ENCODE data around the gene COL1A1.
A peak's percentile ranks its signal among the peaks of the same experiment; 100 is the strongest.

Gene COL1A1

DNA sequence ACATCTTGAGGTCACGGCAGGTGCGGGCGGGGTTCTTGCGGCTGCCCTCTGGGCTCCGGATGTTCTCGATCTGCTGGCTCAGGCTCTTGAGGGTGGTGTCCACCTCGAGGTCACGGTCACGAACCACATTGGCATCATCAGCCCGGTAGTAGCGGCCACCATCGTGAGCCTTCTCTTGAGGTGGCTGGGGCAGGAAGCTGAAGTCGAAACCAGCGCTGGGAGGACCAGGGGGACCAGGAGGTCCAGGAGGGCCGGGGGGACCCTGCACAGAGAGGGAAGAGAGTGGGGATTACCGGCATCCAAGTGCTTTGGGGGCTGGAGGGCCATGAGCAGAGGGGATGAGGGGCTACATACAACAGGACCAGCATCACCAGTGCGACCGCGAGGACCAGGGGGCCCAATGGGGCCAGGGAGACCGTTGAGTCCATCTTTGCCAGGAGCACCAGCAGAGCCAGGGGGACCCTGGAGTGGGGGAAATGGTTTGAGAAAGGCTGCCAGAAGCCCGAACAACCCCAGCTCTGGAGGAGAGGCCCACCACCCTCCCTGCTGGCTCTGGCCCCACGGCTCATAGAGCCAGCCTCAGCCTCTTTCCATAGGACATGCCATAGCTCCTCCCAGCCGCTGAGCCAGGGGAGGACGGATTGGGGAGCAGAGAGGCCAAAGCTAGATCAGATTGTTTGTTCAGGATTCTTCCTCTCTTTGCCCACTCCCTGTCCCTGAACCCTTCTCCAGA lies 14.6 kb downstream of the COL1A1 start:
- DNase-seq, result no peak

DNA sequence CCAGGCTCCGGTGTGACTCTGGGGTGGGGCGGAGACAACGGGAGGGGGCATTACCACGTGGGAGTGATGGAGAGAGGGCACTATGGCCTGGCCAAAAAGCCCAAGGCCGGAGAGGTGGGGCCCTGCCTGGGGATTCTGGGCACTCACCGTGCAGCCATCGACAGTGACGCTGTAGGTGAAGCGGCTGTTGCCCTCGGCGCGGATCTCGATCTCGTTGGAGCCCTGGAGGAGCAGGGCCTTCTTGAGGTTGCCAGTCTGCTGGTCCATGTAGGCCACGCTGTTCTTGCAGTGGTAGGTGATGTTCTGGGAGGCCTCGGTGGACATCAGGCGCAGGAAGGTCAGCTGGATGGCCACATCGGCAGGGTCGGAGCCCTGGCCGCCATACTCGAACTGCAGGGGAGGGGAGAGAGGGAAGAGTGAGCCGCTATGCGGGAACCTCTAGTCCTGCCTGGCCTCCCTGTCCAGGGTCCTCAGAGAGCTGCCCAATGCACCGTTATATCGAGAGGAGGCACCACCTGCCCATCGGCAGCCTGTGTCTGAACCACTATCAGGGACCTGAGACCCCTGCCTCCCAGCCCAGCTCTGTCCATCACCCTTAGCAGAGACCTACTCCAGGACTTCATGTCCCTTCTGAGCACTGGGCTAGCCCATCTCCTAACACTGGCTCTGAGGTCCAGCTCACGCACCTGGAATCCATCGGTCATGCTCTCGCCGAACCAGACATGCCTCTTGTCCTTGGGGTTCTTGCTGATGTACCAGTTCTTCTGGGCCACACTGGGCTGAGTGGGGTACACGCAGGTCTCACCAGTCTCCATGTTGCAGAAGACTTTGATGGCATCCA lies 15.6 kb downstream of the COL1A1 start:
- DNase-seq, result no peak

DNA sequence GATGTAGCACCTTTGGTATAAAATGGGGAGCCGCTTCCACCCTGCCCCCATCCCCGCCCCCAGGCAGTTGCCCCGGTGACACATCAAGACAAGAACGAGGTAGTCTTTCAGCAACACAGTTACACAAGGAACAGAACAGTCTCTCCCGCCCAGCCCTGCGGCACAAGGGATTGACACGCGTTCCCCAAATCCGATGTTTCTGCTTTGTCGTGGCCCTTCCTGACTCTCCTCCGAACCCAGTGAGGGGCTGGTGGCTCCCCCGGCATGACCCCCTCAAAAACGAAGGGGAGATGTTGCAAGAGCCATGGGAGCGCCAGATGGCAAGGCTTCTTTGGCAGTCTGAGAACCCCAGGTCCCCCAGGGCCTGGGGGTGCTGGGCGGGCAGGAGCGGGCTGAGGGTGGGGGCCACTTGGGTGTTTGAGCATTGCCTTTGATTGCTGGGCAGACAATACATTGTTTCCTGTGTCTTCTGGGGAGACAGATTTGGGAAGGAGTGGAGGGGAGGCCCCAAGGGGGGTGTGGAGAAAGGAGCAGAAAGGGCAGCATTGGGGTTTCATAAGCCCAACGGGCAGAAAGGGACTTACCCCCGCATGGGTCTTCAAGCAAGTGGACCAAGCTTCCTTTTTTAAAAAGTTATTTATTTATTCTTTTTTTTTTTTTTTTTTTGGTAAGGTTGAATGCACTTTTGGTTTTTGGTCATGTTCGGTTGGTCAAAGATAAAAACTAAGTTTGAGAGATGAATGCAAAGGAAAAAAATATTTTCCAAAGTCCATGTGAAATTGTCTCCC lies 16.6 kb downstream of the COL1A1 start:
- no peak for DNase-seq

DNA sequence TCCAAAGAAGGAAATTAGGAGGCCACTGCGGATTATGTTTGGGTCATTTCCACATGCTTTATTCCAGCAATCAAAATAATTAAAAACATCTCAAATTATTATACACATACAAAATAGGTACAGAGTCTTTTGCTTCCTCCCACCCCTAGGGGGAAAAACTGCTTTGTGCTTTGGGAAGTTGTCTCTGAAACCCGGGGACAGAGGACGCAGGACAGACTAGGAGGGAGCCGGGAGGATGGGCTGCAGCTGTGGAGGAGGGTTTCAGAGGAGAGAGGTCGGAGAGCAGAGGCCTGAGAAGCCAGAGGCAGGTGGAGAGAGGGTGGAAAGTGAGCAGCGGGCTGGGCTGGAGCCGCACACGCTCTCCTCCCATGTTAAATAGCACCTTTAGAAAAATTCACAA lies 17.4 kb downstream of the COL1A1 start:
- no peak for DNase-seq

DNA sequence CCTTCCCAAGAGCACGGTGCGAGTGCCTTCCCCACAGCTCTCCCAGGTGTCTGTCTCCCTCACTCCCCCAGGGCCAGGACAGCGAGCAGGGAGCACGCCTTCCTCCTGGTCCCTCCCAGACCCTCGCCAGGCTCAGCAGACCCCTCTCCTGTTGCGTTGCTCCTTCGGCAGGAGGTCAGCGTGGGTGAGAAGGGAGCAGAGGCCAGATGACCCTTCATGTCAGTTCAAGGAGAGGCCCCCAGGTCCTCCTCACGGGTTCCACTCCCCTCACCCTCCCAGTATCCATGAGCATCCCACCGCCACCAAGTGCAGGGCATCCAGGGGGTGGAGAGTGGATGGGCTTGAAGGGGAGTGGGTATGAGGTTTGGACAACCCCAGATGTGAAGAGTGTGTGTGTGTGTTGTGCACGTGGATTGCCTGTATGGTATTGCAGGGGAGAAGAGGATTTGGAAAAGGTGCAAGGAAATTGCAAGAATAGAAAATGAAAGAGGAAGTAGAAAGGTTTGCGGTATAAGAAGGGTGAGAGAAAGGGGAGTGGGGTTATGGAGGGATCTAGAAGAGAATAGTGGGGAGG lies 17.9 kb downstream of the COL1A1 start:
- no peak for DNase-seq

DNA sequence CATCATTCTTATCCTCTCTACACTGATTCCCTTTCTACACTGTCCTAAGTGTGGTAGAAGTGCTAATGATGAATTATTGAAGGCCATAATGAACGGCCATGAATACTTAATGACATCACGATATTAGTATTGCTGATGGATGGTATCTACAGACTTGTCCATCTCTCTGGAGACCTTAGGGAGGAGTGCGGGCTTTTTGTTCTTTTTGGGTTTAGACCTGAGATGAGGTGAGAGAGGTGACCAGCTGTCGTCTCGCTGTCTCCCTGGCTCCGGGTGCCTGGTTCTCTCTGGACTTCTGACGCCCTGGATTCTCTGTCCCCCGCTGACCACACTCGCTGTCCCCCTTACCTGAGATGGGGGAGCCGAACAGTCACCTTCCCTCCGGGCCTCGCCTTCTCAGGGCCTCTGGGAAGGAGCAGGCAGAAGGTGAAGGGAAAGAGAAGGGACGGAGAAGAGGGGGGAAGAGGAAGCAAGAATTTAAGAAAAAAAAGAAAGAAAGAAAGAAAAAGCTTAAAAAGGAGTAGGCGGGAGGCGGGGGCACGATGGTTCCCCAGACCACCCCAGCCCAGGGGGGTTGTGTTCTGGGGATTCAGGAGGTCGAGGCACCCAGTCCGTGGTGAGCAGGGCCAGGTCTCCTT lies 18.5 kb downstream of the COL1A1 start:
- no peak for DNase-seq

DNA sequence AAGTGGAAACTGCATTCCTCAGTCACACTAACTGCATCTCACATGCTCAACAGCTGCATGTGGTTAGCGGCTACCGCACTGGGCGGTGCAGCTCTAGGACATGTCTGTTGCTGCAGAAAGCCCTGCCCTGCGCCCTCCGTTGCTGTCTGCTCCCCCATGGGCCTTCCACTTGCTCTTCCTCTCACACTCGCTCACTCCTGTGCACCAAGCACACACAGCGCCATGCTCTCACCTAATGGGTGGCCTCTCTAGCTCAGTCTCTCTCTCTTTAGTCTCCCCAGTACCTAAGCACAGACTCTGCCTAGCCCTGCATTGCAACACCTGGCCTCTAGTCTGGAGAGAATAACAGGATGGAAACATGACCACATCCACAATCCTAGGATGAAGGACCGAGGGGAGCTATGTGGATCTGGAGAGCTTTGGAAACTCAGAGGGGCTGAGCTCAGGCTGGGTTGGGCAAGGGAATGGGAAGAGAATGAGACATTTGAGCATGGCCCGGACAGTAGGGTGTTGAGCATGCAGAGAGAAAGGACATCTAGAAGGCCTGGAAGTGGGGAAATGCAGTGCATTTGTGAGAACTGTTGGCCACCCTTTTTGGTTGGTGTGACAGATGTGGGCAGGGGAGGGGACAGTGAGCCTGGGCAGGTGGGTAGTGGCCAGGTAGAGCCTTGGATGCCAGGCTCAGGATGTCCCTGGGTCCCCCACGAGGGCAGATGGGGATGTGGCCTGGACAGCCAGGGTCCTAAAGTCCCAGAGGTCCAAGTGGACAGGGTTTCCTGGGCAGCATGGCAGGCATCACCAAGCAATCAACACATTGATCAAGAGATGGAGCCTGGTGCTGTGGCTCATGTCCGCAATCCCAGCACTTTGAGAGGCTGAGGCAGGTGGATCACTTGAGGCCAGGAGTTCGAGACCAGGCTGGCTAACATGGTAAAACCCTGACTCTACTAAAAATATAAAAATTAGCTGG lies 19.6 kb downstream of the COL1A1 start:
- peak in 1 of 14 donors; percentile 38 for DNase-seq

DNA sequence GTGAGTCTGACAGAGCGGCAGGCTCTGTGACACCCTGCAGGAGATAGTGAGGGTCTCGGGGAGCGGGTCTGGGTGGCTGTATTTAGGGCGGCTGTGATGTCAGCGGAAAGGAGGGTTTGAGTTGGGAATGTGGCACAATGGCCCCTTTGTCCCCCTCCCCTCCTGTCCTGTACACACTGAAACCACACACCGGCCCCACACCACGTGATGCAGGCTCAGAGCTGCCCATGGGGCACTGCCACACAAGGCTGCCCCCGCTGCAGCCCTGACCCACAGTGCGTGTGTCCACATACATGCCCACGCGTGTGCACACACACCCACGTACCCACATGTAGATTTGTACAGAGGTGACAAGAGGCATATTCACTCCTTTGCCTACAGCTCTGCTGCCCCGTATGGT lies 20.3 kb downstream of the COL1A1 start:
- peak in 8 of 14 donors; percentile 11 to 48 (median 34) for DNase-seq

DNA sequence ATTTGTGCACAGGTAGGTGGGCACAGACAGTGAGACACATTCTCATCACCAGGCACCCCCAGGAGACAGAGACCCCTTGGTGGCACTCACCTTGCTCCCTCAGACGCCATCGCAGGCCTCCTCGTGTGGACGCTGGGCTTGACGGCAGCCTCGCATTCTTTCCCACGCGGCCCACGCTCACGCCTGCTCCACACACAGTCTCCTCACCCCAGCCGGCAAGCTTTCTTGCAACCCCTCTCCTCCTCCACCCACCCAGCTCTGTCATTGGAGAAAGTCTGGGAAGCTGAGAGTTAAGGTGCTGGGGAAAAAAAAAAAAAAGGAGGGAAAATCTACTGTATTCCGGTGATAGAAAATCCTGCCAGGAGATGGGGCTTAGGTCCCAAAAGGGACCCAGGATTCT lies 20.8 kb downstream of the COL1A1 start:
- no peak for DNase-seq

DNA sequence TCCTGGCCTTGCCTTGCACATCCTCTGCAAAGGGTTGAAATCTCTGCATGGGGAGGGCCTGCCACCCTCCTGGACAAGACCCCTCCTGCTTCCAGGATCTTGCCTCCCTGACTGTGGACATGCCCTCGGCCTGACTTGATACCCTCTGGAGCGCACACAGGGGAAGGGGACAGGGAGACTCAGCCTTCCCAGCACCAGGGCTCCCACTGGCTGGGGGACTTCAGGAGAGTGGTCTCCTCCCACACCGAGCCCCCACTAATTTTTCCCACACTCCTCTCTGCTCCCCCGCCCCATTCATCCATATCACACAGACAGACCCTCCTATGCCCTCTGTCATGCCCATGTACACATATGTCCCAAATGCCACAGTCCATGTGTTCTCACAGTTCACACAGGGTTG lies 21.3 kb downstream of the COL1A1 start:
- no peak for DNase-seq

DNA sequence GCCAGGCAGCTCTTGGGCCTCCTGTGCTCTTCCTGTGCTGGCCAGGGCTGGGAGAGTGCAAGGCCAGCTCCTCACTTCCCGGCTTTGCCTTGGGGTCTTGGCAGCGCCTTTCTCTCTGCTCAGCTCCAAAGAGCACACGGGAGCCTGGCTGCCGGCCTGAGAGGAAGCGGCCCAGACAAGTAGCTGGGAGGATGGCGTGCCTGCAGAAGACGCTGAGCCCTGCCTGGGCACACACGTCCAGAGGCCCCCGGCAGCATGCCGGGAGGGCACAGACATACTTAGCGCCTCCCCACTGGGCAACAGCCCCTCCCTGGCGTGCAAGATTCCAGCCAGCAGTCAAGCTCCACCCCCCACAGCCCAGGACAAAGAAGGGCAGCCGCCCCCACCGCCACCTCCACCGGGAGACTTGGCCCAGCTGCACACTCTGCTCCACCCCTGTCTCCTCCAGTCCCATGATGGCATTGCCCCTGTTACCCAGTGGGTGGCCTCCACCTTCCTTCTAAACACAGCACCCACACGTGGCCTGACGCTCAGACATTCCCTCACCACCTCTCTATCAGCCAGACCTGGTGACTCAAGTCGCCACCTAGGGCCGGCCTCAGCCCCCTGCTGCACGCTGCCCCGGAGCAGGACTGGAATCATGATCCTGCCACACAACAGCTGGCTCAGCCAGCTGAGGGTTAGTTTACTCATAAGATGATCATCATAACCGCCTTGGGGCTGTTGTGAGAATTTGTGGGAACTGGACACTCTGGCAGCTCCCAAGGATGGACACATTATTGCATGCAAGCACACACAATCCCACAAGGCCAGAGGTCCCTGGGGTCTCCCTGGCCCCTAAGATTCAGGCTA lies 23.2 kb downstream of the COL1A1 start:
- DNase-seq, result peak in 9 of 14 donors; percentile 17 to 70 (median 43)

DNA sequence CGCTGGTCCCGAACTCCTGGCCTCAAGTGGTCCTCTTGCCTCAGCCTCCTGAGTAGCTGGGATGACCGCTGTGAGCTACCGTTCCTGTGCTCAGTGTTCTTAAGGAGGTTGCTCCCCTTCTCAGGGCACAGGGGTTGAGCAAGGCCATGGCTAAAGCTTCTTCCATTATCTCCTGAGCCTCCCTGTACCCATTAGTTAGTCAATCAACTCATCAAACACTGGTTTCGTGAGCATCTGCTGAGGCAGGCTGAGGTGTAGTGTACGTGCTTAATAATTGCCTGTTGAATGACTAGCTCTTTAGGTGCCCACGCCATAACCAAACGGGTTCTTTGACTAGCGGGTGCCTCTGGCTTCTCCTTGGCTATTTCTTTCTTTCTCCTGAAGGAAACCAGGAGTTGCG lies 24.0 kb downstream of the COL1A1 start:
- no peak for DNase-seq

DNA sequence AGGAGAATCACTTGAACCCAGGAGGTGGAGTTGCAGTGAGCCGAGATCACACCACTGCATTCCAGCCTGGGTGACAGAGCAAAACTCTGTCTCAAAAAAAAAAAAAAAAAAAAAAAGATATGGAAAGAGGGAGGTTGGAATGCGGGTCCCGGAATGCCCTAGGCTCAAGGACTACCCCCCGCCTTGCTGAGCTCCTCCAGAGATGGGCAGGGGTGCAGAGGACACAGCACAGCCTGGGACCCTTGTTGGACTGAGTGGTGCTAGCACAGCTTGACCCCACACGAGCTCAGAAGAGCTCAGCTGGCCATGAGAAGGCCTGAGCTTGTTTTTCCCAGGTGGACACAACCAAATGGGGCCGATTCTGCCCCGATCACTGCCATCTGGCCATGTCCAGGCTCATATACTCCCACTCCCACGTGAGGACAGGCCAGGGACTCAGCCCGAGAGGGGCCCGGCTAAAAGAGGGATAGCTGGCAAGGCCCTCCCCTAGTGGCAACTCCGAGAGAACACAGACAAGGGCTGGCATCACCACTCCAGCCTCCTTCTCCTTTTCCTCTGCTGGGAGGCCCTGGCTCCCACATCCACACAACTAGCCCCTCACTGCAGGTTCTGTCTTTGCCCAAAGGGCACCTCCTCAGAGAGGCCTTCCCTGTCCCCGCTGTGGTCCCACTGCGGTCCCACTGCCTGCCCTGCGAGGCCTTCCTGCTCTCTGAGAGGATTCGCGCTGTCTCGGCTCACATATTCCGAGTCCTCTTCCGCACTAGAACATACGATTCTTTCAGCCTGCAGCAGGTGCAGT lies 24.7 kb downstream of the COL1A1 start:
- DNase-seq, result peak in 1 of 14 donors; percentile 5

DNA sequence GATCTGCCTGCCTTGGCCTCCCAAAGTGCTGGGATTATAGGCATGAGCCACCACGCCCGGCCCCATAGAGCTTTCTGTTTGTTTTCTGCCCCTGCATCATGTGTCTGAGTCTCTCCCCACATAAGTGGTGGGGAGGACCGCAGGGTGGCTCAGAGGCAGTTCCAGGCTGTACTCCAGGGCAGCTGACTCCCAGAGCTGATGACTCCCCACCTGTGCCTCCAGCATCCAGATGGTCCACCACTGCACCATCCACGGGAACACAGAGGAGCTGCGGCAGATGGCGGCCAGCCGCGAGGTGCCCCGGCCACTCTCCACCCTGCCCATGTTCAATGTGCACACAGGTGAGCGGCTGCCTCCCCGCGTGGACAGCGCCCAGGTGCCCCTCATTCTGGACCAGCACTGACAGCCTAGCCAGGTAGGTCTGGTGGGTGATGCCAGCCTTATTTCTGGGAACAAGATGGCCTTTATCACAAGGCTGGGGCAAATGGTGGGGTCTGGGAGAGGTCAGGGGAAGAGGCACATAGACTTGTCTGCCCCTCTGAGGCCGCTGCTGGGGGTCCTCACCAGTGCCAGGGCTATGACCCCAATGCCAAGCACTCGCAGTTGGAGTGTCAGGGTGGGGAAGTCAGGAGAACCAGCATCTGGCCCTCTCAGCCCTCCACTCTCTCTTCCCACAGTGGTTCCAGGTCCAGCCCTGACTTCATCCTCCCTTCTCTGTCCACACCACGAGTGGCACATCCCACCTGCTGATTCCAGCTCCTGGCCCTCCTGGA lies 26.2 kb downstream of the COL1A1 start:
- no peak for DNase-seq

DNA sequence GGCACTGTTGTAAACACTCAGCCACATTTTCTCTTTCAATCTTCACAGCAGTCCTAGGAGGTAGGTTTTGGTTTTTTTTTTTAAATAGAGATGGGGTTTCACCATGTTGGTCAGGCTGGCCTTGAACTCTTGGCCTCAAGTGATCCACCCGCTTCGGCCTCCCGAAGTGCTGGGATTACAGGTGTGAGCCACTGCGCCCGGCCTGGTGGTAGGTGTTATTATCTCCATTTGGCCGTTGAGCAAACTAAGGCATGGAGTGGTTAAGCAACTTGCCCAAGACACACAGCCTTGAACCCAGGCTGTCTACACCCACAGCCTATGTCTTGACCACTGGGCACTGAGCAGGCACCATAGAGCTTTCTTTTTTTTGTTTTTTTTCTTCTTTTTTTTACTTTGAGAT lies 27.0 kb downstream of the COL1A1 start:
- no peak for DNase-seq

DNA sequence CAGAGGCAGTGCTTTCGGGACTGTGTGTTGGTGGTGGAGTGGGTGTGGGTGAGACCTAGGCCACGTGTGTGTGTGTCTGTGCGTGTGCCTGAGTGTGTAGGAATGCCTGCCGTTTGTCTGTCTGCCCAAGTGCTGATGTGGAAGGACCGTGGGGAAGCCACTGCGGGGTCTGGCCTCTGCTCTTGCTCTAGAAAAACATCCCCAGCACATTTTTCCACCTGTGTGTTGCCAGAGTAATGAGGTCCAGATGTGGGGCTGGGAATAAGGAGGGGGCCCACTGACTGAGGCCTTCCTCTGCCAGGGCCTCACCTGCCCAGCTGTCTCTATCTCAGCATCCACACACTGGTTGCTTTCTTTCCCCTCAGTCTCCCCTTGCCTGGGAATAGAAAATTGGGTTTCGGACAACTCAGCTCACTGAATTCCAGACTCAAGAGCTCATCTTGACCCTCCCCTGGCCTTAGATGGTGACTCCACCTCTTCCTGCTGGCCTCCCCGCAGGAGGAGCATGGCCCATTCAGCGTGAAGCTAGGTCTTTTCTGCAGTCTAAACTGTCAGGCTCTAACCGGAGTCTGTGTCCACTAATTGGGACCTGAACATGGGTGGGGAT lies 28.0 kb downstream of the COL1A1 start:
- DNase-seq, result no peak

DNA sequence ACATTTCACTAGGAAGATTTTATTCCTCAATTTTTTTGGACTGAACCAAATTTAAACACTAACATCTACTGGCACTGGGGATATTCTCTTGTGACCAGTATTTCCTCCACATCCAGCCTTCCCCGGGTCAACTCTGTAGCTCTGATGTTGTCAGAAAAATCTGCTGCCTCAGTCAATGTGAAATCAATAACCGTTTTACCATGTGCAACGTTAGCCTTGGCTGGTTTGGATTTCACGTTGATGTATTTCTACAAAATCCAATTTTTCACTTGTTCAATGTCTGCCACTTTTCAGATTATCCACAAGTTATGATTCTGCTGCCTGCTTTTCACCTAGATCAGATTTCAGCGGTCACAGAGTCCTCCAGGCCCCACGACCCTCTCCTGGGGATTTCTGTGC lies 28.5 kb downstream of the COL1A1 start:
- no peak for DNase-seq

DNA sequence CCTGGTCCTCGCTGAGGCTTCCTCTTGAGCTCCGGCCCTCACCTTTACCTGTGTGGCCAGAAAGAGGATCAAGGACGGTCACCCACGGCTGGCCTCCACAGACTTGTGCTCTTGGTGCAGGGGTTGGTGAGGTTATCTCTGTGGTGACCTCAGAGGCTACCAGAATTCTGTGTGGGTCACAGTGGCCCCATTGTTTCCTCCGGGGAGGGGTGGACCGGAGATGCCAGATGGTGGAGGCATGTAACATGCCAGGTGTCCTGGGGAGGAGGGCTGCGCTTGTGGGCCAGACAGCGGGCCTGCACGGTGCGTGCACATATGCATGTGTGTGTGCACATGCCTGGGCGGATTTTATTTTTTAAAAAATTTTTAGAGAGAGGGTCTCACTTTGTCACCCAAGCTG lies 29.3 kb downstream of the COL1A1 start:
- DNase-seq, result peak in 1 of 14 donors; percentile 66

All from C1 segment of cervical spinal cord (tissue), 14 donors.